B cell (primary cell): ENCODE results near the gene AQP11.

ENCODE experiments used
- CTCF ChIP-seq: fragments of 200-600 bp; IDR thresholded peaks from one replicate; pipeline ENCODE4 v1.8.0; 2022; ENCODE audit warnings: antibody characterized with exemption, mild to moderate bottlenecking
- EZH2 ChIP-seq: IDR thresholded peaks from 2 replicates; pipeline ENCODE4 v1.6.1; 2012; ENCODE audit warnings: borderline replicate concordance, low read depth, mild to moderate bottlenecking, moderate library complexity, low read length; ENCODE audit not compliant: insufficient read depth, poor library complexity, severe bottlenecking

- TF ChIP-seq CTCF (no peak), EZH2 (no peak)
Observed at GRCh38 chr11:77558380-77558779, 31.4 kb upstream of the AQP11 start.
